HL-60 (cell line): Measurements from ENCODE around the gene RUNX3.

Experiments
- CTCF ChIP-seq: IDR thresholded peaks from one replicate; pipeline ENCODE4 v1.5.1; 2011; ENCODE audit warnings: low read length, control low read depth, inconsistent platforms; ENCODE audit not compliant: insufficient read depth
- GABPA ChIP-seq: IDR thresholded peaks from 2 replicates; pipeline ENCODE4 v1.6.1; 2012; ENCODE audit warnings: low read depth

DNA sequence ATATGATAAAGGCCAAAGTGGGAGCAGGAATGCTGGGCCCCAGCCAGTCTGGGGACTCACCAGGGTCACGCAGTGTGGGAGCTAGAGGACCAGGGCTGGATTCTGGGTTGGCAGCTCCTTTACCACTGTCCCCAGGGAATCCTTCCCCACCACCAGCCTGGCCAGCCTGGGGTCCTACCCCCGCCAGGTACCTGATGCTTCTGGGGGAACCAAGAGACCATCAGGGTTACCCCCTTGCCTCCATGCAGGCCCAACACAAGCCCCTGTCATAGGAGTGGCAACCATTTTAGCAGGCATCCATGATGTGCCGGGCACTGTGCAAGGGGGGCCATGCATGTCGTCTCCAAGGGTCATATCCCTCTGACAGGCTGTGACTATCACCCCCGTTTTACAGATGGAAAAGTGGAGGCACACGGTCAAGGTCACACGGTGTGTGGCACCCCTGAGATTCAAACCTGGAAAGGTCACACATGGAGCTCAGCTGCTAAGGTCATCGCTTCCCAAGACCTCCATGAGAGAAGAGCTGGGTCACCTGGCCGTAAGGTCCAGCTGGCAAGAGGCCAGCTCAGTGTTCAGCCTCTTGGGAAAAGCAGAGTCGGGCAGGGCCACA is 16.4 kb downstream of the RUNX3 start:
- TF ChIP-seq CTCF (no peak), GABPA (no peak)
